Measurements from ENCODE around the gene SFXN3. TPM values are rescaled to one million over a fixed set of nuclear protein-coding genes. Genes with fewer than 3 reads are reported as not detected.

The SFXN3 gene
- total RNA-seq, 1 donor from 2014 or later: 61.8 TPM

DNA sequence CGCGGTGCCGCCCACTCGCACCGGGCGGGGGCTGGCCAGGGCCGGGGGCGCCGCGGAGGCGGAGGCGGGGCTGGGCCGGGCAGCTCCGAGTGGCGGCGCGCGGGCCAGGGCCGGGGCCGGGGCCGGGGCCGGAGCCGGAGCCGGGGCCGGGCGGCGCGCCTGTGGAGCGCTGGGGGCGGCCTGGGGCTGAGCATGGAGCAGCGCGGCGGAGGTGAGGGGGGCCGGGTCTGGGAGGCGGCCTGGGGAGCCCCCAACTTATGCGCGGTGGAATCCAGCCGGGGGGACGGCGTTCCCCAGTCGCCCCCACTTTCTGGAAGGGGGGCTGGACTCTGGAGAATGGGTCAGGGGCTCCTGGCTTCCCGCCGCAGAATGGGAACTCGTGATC is 31.3 kb upstream of the SFXN3 start, which contains the start of gene LZTS2:
LZTS2 (plus strand) TSS at position 67 of the 385 bp plus-strand sequence. CDS start 2,731 bp downstream, outside the sequence.
- DNase-seq (ENCODE audit: low read depth, low spot score): no peak

DNA sequence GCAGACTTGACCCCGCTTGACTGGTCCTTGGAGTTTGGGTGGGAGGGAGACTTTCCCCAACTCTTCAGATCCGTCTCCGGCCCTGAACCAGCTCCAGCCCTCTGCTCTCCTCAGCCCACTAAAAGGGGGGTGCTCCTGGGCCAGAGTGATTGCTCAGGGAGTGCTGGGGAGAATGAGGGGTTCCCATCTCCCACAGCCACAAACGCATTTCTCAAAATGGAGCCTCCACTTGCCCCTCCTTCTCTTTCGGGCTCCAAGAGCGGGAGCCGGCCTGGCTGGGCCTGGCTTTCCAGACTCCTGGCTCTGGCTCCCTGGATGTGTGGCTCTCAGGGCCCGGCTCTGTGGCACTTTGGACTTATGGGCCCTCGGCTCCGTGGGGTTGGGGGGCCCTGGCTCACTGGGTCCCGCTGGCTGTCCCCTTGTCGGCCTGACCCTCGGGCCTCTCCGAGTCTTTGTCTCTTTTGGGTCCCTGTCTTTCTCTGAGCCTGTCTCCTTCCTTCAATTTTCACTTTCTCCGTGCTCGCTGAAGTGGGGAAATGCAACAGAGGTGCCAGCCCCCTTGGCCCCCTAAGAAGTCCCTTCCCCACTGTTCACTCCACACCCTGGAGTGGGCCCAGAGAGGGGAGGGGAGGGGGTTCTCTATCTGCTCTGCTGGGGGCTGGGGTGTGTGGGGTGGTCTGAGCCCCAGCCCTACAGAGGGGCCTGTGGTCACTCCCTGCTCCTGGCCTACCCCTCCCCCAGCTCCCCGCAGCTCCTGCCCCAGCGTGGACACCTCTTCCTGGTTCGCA is 30.7 kb upstream of the SFXN3 start:
- no peak for DNase-seq (ENCODE audit: low read depth, low spot score)

DNA sequence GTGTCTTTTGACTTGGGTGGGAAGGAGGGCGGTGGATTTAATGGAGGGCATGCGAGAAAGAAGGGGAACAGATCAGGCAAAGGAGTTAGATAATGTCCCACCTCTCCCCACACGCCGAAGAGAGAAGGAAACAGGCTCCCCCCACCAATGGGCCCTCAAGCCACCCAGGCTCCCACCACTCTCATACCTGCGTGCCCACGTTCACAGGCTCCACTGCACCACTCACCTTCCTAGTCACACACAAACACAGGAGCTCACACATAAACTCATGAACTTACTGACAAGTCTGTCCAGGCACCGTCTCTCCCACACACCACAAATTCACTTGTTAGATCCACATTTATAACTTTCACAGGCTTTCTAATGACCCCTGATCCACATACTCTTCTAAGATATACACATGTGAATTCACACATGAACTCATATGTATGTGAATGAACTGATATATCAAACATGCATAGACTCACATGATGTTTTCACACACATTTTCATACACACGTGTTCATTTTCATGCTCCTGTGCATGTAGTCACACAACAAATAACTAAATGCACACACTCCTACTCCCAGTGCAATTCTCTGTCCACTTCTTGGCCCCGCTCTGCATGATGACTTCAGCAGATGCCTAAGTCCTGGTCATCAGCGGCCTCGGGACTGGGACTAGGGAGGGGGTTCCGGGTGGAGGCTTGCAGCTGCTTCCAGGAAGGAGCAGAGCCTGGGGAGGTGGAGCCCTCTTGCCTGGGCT is 29.9 kb upstream of the SFXN3 start:
- peak; percentile 89 for DNase-seq (ENCODE audit: low read depth, low spot score)

DNA sequence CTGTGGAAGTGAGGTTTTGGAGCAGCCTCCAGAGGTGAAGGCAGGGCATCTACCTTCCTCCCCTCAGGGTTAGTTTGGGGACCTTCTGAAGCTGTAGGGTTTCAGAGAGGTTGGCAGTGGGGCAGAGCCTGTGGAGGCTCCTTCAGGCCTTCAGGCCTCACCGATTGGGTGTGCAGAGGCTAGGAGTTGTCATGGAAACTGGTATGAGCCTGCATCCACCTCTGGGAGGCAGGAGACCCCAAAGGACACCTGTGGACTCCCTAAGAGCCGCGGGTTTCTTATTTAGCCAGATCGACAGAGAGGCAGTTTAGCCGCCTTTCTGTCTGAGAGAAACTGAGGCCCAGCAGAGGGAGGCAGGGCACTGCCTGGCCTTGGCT is 29.4 kb upstream of the SFXN3 start:
- DNase-seq (ENCODE audit: low read depth, low spot score): no peak

DNA sequence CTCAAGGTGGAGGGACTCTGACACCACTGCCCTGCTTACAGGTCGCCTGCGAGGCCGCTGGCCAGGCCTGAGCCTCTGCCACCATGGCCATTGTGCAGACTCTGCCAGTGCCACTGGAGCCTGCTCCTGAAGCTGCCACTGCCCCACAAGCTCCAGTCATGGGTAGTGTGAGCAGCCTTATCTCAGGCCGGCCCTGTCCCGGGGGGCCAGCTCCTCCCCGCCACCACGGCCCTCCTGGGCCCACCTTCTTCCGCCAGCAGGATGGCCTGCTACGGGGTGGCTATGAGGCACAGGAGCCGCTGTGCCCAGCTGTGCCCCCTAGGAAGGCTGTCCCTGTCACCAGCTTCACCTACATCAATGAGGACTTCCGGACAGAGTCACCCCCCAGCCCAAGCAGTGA is 28.6 kb upstream of the SFXN3 start:
- DNase-seq (ENCODE audit: low read depth, low spot score): no peak

DNA sequence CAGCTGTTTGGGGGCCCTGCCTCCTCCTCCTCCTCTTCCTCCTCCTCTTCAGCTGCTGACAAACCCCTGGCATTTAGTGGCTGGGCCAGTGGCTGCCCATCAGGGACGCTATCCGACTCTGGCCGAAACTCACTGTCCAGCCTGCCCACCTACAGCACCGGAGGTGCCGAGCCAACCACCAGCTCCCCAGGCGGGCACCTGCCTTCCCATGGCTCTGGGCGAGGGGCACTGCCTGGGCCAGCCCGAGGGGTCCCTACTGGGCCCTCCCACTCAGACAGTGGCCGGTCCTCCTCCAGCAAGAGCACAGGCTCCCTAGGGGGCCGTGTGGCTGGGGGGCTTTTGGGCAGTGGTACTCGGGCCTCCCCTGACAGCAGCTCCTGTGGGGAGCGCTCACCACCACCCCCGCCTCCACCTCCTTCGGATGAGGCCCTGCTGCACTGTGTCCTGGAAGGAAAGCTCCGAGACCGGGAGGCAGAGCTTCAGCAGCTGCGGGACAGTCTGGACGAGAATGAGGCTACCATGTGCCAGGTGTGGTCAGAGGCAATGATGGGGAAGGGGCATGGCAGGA is 27.3 kb upstream of the SFXN3 start:
- no peak for DNase-seq (ENCODE audit: low read depth, low spot score)

DNA sequence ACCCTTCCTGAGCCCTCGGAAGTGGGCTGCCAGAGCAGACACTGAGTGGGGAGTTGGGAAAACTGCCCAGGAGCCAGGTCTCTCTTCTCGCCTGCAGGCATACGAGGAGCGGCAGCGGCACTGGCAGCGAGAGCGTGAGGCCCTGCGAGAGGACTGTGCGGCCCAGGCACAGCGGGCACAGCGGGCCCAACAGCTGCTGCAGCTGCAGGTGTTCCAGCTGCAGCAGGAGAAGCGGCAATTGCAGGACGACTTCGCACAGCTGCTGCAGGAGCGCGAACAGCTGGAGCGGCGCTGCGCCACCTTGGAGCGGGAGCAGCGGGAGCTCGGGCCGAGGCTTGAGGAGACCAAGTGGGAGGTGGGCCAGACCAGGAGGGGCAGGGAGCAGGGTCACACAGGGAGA is 25.7 kb upstream of the SFXN3 start:
- no peak for DNase-seq (ENCODE audit: low read depth, low spot score)

DNA sequence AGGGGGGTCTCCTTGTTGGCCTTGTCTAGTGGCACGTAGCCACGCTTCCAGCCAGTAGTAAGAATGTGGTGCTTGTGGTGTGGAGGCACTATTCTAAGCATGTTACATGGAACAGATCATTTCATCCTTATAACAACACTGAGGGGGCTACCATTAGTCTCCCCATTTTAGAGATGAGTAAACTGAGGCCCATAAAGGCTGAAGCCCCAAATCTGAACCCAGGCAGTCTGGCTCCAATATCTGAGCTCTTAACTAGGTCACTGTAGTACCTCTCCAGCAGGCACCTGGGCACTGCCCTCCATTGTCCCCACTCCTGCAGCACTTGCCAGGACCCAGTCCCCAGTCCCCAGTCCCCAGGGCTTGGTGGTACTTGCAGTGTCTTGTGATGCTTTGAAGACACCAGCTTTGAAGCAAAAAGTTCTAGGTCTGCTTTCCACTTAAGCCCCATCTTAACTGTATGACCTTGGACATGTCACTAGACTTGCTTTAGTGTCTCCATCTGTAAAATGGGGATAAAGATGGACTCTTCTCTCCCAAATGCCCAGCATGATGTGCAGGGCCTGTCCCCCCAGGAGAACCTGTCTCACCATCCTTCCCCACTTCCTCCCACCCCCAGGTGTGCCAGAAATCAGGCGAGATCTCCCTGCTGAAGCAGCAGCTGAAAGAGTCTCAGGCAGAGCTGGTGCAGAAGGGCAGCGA is 25.0 kb upstream of the SFXN3 start:
- DNase-seq (ENCODE audit: low read depth, low spot score): no peak

DNA sequence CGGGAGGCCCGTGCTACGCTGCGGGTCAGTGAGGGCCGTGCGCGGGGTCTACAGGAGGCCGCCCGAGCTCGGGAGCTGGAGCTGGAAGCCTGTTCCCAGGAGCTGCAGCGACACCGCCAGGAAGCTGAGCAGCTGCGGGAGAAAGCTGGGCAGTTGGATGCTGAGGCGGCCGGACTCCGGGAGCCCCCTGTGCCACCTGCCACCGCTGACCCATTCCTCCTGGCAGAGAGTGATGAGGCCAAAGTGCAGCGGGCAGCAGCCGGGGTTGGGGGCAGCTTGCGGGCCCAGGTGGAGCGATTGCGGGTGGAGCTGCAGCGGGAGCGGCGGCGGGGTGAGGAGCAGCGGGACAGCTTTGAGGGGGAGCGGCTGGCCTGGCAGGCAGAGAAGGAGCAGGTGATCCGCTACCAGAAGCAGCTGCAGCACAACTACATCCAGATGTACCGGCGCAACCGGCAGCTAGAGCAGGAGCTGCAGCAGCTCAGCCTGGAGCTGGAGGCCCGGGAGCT is 24.4 kb upstream of the SFXN3 start:
- DNase-seq (ENCODE audit: low read depth, low spot score): no peak

DNA sequence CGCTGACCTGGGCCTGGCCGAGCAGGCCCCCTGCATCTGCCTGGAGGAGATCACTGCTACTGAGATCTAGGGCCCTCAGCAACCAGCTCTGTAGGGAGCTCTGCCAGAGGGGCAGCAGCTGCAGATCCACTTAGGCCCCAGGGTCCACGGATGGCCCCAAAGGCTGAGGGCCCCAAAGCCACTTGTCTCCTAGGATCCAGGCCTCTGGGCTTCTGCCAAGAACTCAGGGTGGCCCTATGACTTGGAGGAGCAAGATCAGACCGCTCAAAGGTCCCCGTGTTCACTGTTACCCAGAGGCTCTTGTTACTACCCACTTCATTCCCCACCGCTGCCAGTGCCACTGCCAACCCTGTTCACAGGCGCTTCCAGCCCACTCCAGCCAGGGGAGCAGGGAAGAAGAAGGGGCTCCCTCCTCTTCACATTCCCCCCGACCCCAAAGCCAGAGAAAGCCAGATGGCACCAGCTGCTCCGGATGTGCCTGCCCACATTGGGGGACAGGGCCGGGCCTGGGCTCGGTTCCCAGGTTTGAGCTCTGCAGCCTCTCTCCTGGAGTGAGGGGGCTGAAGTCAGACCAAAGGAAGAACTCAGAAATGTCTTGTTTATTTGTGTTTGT is 23.8 kb upstream of the SFXN3 start:
- DNase-seq (ENCODE audit: low read depth, low spot score): no peak

DNA sequence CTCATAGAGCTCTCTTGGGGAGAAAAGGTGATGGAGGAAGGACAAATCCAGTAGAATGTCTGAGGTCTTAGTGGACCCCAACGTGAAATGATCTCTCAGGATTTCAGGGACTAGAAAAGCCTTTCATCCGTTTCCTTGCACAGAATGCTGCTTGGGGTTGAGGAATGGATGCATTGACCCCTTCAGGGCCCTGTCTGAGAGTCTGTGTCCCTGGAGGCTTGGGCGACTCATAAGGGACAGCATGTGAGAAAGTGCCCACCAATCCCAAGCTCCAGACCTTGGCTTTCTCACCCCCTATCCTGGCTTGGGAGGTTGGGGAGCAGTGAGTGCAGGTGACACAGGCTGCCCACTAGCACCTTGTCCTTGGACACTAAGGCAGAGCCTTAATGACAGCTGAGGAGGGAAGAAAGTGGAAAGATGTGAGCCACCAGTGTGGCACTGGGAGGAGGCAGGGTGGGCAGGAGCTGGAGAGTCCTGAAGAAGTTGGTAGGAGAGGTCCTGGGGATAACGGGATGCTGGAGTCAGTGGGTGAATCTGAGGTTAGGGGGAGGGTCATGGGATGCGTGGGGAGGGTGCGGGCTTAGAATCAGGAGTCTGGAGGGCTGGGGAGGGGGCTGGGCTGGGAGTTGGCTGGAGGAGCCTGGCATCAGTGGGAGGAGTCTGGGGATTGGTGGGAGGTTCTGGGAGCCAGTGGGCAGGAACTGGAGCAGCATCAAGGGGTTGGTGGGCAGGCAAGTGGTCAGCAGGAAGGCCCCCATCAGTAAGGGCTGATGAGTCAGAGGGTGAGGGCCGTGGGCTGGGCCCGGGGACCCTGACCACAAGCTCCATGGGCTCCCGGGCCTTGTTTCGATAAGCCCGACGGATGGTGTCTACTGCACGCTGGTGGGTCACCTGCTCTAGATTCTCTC is 22.9 kb upstream of the SFXN3 start:
- DNase-seq (ENCODE audit: low read depth, low spot score): no peak

DNA sequence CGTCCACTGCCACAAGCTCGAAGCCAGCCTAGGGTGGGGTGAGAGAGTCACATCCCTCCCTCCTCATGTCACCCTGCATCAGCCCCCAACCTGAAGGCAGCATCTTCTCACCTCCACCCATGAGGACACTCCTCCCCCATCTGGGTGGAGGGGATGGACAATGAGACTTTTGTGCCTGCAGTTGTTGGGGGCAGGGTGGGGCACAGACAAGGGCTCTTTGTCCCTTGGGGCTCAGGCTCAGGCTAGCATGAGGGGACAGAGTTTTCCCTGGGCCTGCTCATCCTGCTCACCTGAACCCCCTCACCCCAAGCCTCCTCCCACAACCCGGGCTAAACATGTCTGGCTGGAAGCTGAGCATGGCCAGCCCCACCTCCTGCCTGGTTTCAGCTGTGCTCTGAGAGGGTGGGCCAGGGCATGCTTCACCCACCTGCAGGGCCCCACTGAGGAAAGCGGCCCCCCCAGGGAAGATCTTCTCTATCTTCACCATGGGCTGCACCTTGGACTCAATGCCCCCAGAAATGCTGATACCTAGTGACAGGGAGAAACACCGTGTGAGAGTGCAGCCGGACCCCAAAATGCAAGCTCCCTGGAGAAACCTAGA is 22.1 kb upstream of the SFXN3 start:
- DNase-seq (ENCODE audit: low read depth, low spot score): no peak

DNA sequence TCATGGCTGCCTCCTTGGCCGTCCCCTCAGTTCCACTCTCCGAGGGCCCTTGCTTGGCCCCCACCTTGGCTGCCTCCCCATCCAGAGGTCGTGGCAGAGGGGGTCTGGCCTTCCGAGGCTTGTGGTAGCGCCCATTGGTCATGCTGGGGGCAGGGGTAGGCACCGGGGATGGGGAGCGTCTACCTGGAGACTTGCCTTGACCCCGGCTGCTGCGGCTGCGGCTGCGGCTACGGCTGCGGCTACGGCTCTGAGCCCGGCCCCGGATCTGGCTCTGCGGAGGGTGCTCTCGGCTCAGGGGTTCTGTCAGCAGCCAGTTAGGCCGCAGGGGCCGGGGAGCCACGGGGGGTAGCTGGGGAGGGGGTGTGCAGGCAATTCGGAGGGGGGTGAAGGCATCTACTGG is 20.7 kb upstream of the SFXN3 start:
- DNase-seq (ENCODE audit: low read depth, low spot score): no peak

DNA sequence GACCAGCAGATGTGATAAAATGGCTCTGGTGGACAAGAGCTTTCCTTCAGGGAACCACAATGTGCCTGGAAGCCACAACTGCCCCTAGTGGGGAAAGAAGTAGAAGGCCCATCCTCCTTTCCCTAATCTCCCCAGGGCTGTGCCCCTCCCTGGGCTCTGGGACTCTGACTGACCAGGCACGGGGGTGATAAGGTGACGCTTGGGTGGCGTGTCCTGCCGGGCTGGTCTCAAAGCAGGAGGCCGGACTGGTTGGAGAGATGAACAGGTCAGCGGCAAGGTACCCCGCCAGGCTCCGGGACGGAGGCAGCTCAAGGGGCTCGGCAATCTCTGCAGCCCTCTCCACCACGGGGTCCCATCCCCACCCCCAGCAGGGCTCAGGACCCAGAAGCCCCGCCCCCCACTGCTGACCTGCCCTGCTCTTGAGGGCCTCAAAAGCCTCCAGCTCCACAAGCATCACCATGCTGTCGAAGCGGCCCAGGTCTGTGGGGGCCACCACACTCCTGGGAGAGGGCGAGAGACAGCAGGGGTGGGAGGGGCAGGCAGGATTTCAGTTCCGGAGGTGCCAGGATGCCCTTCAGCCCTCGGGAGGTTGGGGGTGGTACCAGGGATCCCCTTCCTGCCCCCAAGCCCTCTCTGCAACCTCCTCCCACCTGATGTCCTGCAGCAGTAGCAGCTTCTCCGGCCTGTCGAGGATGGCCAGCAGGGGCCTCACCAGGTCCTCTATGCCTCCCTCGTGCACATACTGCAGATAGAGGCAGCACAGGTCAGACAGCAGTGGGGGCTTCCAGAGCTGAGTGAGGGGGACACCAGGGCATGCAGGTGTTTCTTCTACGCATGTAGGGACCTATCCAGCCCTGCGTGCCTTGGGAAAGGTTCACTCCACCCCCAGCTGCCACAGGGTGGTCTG is 19.3 kb upstream of the SFXN3 start:
- DNase-seq (ENCODE audit: low read depth, low spot score): no peak

DNA sequence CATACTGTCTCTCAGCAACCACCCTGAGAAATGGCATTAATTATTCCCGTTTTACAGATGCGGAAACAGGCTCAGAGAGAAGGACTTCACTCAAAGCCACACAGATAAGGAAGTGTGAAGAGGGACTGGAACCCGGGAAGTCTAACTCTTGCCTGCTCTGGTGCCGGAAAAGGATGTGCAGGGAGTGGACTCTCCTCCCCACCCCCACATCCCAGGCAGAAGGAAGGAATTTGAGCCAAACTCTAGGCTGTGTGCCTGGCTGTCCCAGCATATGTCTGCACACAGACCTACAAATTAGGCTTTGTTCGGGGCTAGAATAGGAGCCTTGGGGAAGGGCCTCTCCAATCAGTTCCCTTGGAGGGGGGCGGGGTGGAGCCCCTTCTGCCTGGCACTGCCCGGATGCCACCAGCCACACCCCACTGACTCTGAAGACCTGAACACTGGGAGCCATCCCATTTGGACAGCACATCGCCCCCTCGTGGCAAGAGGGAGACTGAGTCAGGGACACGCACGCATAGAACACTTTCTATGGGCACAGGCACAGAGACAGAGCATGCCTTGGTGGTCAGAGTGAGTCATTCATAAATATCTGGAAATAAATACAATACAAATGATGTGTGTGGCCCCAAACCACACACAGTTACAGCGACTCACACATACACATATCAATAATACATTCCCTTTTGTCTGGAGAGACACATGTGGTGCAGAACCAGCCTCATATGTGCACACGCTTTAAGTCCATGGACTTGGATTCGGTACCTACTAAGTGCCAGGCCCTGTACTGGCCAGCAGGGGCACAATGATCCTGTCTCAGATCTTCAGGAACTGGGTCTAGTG is 18.3 kb upstream of the SFXN3 start:
- DNase-seq (ENCODE audit: low read depth, low spot score): peak; percentile 80

DNA sequence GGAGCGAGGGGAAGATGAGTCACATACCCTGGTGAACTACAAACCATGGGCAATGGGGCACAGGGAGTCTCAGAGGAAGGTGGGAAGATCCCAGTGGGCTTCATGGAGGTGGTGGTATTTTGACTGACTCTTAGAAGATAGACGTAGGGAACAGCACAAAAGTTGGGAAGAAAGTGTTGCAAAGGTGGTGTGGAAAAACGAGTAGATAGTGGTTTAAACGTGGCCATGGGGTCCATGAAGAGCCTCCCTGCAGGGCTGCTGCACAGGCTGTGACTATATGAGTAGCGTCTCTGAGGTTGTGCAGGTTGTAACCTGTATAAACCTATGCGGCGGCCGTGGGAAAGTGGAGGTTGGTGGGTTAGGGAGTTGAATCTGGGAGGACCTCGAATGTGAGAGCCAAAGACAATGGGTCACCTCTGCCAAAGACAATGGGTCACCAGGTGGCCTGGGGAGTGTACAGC is 17.6 kb upstream of the SFXN3 start:
- DNase-seq (ENCODE audit: low read depth, low spot score): no peak

DNA sequence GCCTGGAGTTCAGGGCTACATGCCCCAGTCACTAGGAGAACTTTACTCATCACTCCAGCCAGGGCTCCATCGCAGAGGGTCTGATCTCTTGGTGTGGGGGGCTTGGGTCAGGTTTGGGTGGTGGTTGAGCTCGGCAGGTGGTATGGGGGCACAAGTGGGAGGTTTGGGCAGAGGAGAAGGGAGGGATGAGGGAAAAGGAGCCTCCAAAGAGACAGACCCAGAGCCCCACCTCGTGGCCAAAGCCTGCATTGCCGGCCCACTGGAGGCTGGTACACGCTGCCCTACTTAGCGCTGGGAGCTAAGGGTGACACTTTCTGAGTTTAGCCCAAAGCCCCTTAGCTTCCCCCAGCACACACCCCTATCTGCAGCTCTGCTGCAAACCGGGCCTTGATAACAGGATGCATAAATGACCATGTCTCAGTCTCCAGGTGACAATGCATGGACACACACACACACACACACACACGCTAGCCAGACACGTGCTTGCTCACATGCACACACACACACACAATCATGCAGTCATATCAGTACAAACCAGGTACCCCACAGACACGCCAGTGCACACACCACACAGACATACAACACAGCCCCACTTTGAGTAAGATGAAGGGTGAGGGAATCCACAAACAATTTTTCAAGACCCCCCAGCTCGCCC is 16.7 kb upstream of the SFXN3 start:
- DNase-seq (ENCODE audit: low read depth, low spot score): no peak

Measured in pulmonary artery endothelial cell (primary cell).